Stimulated activated CD8-positive, alpha-beta memory T cell treated with anti-CD3 and anti-CD28 coated beads, Interleukin-7, amount 100 ng/mL, for 48 hours (primary cell): Measurements from ENCODE around the gene SPSB4.

ENCODE experiments used
- DNase-seq, 2 donors: peaks; one replicate each; pipeline ENCODE4 v3.0.0-alpha.2; 2020; ENCODE audit warnings: low read depth in 1 of 2; ENCODE audit errors: extremely low read depth in 1 of 2

The SPSB4 gene

DNA sequence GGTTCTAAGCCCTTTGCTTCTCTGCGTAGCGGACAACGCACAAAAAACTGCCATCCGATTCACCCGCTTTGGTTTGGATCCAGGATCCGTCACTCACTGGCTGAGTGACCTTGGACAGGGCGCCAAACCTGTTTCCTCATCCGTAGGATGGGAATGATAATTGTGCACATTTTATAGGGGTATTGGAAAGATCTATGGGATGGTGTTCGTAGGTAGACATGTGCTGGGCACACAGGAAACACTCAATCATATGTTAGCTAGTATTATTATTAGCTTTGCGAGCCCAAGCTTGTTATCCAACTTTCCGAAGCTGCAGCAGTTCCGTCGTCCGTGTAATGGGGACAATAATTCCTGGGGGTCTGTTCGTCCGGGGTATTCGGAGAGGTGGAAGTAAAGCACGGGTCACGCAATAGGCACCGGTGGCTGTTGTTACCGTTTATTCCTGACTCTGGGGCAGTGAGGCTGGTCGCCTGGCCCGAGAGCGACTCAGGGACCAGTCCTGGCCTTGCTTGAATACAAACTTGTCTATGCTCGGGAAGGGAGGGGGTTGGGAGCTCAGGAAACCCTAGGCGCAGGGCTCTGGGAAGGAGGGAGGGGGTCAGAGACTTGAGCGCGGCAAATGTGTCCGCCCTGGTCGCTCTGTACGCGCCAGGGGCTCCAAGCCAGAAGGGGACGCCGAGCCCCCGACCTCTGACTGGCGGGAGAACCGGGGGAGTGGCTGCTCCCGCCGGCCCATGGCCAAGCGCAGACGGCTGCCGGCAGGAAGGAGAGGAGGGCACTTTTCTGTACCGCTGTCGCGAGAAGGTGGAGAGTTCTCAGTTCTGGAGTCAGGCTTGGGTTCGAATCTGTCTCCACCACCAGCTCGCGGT lies 1.3 kb downstream of the SPSB4 start:
- DNase-seq: no peak

DNA sequence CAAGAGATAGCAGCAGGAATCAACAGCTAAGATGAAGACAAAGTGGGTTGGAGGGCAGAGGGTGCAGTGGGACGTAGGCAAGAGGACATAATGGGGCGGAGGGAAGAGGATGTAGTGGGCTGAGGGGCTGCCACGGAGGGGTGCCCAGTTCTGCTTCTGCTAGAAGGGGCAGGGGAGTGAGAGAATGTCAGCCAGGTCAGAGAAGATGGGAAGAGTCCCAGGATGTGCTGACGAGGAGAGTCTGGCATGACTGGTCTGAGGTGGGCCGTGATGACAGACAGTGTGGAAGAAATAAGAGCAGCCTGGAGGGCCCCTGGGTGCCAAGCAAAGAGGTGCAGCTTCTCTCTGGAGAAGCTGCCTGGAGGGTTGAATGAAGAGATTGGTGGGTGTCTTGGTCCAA lies 4.0 kb downstream of the SPSB4 start:
- DNase-seq: no peak

GRCh38 chr3:141055536-141056445 lies 4.6 kb downstream of the SPSB4 start:
- DNase-seq: no peak

GRCh38 chr3:141056751-141057171 lies 5.6 kb downstream of the SPSB4 start:
- DNase-seq: no peak

GRCh38 chr3:141057436-141057835 lies 6.3 kb downstream of the SPSB4 start:
- DNase-seq: no peak

GRCh38 chr3:141057946-141058800 lies 7.0 kb downstream of the SPSB4 start:
- no peak for DNase-seq

DNA sequence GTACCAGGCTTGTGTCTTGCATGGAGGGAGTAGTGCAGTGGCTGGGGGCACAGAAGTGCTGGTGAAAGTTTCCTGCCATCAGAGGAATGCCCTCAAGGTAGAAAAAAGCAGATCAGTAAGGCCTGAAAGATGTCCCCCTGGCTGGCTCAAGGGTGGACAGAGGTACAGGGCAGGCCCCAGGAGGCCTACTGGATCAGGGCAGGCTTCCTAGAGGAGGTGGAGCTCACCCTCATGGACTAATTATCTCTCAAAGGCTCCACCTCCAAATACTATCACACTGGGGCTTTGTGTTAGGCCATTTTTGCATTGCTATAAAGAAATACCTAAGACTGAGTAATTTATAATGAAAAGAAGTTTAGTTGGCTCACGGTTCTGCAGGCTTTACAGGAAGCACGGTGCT lies 7.8 kb downstream of the SPSB4 start:
- no peak for DNase-seq

GRCh38 chr3:141059816-141060215 lies 8.7 kb downstream of the SPSB4 start:
- no peak for DNase-seq

- no peak for DNase-seq
Observed at GRCh38 chr3:141060327-141060726, 9.2 kb downstream of the SPSB4 start.

- DNase-seq: no peak
Observed at GRCh38 chr3:141063831-141064230, 12.7 kb downstream of the SPSB4 start.

- no peak for DNase-seq
Observed at GRCh38 chr3:141064255-141064926, 13.2 kb downstream of the SPSB4 start.

GRCh38 chr3:141065258-141065657 lies 14.1 kb downstream of the SPSB4 start:
- DNase-seq: no peak

DNA sequence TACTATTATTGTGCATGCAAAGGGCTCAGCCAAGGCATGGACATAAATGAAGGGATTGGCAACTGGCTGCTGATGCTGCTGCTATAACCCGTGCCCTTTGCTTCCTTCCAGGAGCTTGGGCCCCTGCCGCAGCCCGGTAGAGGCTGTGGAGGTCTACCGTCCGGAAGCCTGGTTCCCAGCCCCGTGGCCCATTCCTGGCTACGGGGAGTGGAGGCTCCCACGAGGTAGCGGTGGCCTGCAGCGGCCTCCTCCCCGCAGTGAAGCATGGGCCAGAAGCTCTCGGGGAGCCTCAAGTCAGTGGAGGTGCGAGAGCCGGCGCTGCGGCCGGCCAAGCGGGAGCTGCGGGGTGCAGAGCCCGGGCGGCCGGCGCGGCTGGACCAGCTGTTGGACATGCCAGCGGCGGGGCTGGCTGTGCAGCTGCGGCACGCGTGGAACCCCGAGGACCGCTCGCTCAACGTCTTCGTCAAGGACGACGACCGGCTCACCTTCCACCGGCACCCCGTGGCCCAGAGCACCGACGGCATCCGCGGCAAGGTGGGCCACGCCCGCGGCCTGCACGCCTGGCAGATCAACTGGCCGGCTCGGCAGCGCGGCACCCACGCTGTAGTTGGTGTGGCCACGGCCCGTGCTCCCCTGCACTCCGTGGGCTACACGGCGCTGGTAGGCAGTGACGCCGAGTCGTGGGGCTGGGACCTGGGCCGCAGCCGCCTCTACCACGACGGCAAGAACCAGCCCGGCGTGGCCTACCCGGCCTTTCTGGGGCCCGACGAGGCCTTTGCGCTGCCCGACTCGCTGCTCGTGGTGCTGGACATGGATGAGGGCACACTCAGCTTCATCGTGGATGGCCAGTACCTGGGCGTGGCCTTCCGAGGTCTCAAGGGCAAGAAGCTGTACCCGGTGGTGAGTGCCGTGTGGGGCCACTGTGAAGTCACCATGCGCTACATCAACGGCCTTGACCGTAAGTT lies 15.0 kb downstream of the SPSB4 start:
- no peak for DNase-seq

- DNase-seq: no peak
Observed at GRCh38 chr3:141067206-141067974, 16.2 kb downstream of the SPSB4 start.

- no peak for DNase-seq
Observed at GRCh38 chr3:141070229-141070628, 19.1 kb downstream of the SPSB4 start.

GRCh38 chr3:141070727-141071357 lies 19.7 kb downstream of the SPSB4 start:
- no peak for DNase-seq

DNA sequence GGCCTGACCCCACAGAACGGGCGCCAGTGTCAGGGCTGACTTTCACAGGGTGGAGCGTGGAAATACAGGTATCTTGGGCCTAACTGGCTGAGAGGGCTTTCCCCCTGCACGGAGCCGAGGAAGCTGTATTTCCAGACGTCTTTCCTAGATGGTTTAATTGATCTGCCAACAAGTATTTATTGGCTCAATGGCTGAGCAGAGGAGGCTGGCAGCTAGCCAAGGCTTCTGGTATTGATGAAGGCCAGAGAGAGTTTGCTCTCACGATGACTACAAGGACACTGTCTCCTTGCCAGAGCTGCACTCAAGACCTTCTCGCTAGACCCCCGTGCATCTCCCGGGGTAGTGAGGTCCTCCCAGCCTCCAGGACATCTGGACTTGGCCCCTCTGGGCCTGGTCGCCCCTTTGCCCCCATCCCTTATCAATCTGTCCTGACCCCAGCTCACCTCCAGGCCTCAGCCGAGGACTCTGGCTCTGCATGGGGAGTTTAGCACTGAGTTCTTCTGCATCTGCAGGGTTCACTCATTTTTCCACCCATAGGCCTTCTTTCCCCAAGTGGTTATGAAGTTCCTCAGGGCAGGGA lies 20.6 kb downstream of the SPSB4 start:
- DNase-seq: no peak

DNA sequence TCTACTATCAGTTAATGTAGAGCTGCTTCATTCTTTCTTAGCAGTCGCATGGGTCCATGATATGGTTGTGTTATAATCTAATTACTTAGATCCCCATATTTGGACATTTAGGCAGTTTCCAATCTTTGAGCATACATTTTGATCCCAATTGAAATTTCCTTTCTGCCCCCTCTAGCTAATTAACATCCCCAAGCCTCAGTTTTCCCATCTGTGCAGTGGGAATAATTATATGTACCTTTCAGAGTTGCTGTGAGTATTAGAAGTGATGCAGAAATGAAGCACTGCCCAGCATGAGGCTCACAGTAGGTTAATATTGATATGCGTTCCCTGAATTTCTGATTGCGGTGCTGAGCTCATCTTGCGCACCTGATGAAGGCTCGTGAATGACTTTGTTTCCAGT lies 21.8 kb downstream of the SPSB4 start:
- no peak for DNase-seq
